Dermis blood vessel endothelial cell (primary cell): ENCODE measurements around the gene GIT1. TPM values are rescaled to one million over a fixed set of nuclear protein-coding genes. Genes with fewer than 3 reads are reported as not detected.

ENCODE experiments used
- DNase-seq: peaks from one replicate; pipeline ENCODE4 v3.0.0; 2010
- total RNA-seq: library from RNA; depleted of rRNA; stranded (reverse); fragments of >200 nt; gene quantifications from 2 replicates; pipeline ENCODE4 v1.2.3, GENCODE V29; 2014

The GIT1 gene
- total RNA-seq, 1 donor from 2014 or later: 40.7 TPM

GRCh38 chr17:29579866-29580771 is 9.3 kb downstream of the GIT1 start:
- peak; percentile 94 for DNase-seq

GRCh38 chr17:29578626-29579485 is 10.6 kb downstream of the GIT1 start:
- no peak for DNase-seq

- no peak for DNase-seq
These were observed 11.8 kb downstream of the GIT1 start for GRCh38 chr17:29577385-29578211.

- DNase-seq: no peak
These were observed 12.5 kb downstream of the GIT1 start for GRCh38 chr17:29577001-29577370.

- no peak for DNase-seq
These were observed 13.0 kb downstream of the GIT1 start for GRCh38 chr17:29576214-29577000.

- no peak for DNase-seq
These were observed 13.8 kb downstream of the GIT1 start for GRCh38 chr17:29575511-29576213.

- DNase-seq: no peak
These were observed 14.5 kb downstream of the GIT1 start for GRCh38 chr17:29574732-29575510.

- DNase-seq: no peak
These were observed 15.3 kb downstream of the GIT1 start for GRCh38 chr17:29573871-29574731.

GRCh38 chr17:29573558-29573869 is 15.9 kb downstream of the GIT1 start:
- DNase-seq: no peak

- peak; percentile 76 for DNase-seq
These were observed 16.5 kb downstream of the GIT1 start for GRCh38 chr17:29572691-29573557.

- DNase-seq: no peak
These were observed 17.4 kb downstream of the GIT1 start for GRCh38 chr17:29571883-29572681.

- DNase-seq: no peak
These were observed 18.0 kb downstream of the GIT1 start for GRCh38 chr17:29571486-29571882.

GRCh38 chr17:29570521-29570920 is 18.9 kb downstream of the GIT1 start:
- no peak for DNase-seq

- DNase-seq: no peak
These were observed 20.1 kb downstream of the GIT1 start for GRCh38 chr17:29569245-29569950.

GRCh38 chr17:29568331-29569244 is 20.9 kb downstream of the GIT1 start, which contains the start of gene TP53I13:
Gene TP53I13 (plus strand): TSS chr17:29568701. CDS start chr17:29568759, 58 bp downstream.
- peak; percentile 84 for DNase-seq
